K562 (cell line): Measurements from ENCODE around the gene PNRC2.

Experiments
- JUN ChIP-seq, 2 experiments: sonication (generic) in 1 of 2; formaldehyde crosslinking in 1 of 2; IDR thresholded peaks; 2 replicates each; pipeline versions ENCODE4 v1.6.1 to v1.8.0; 2012 to 2022; ENCODE audit warnings: borderline replicate concordance in 2 of 2, mild to moderate bottlenecking in 2 of 2, improper control_type of control experiment in 1 of 2, low read depth in 1 of 2, low read length in 1 of 2, missing genetic modification reagents in 1 of 2
- SIN3A ChIP-seq, 2 experiments: fragments of 150-350 bp in 1 of 2; IDR thresholded peaks; 2 replicates each; pipeline ENCODE4 v1.6.1; 2011 to 2016; ENCODE audit warnings: borderline replicate concordance in 2 of 2, low read depth in 2 of 2, low read length in 2 of 2, mild to moderate bottlenecking in 2 of 2, moderate library complexity in 2 of 2; ENCODE audit not compliant: control insufficient read depth in 1 of 2

DNA sequence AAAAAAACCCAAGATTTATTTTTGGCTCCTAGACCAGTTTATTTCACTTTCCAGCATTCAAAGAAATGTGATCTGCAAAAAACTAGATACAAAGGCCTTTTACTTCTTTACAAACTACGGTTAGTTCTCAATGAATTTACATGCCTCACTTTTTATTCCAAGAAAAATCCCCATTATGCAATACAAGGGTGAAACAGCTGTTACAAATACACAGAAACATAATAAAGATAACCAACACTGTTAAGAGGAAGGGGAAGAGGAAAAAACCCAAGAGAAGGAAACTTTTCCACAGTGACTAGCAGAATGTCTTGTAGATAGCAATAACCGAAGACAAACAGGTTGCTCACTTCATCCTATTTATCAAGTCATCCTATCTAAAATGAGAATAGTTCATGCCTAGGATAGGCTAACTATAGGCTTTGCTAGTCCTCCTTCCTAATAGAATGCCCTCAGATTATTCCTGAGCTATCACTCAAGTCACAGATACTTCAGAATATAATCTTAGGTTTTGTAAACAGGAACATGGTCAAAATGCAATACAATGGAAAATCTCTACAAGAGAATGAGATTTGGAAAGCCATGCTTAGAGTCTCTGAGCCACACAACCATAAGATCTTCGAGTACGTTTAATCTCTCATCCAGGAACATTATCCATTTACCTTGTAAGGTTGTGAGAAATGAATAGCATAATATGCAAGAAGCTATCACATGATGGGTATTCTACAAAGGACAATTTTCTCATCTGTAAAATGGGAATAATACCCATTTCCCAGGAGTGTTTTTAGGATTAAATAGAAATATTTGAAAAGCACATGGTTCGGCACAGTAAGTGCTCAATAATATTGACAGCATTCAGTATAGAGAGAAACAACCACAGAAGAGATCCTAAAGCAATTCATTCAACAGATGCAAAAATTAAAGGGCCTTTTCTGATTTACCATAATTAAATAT is 5.4 kb downstream of the PNRC2 start:
- TF ChIP-seq JUN (IDR thresholded peaks at IDR 0.05; ENCODE audit: borderline replicate concordance, low read depth, low read length), result no peak
- TF ChIP-seq JUN (CRISPR knock-in tag; IDR thresholded peaks at IDR 0.05; ENCODE audit: borderline replicate concordance), result no peak
- TF ChIP-seq SIN3A (IDR thresholded peaks at IDR 0.05; ENCODE audit: borderline replicate concordance in 2 of 2, control insufficient read depth in 1 of 2, low read depth in 2 of 2, low read length in 2 of 2), result no peak
